ENCODE results near the gene AK1.

AK1 gene

GRCh38 chr9:127875306-127875966 is 2.0 kb downstream of the AK1 start:
- 0 out of 2 replicates have a peak overlapping the region, but pooled peaks have one; percentile 17 for H3K4me3 ChIP-seq (ENCODE audit: low read depth, low read length)
- no peak for TF ChIP-seq CTCF (IDR thresholded peaks at IDR 0.05; ENCODE audit: low read depth, low read length)

GRCh38 chr9:127874301-127875221 is 2.9 kb downstream of the AK1 start:
- no peak overlapping the region for H3K4me3 ChIP-seq (ENCODE audit: low read depth, low read length)
- no peak for TF ChIP-seq CTCF (IDR thresholded peaks at IDR 0.05; ENCODE audit: low read depth, low read length)

GRCh38 chr9:127873886-127874285 is 3.6 kb downstream of the AK1 start:
- no peak for TF ChIP-seq CTCF (IDR thresholded peaks at IDR 0.05; ENCODE audit: low read depth, low read length)
- H3K4me3 ChIP-seq (ENCODE audit: low read depth, low read length) = no peak overlapping the region

GRCh38 chr9:127873223-127873691 is 4.2 kb downstream of the AK1 start:
- no peak overlapping the region for H3K4me3 ChIP-seq (ENCODE audit: low read depth, low read length)
- TF ChIP-seq CTCF (IDR thresholded peaks at IDR 0.05; ENCODE audit: low read depth, low read length) = no peak

GRCh38 chr9:127872369-127873222 is 4.9 kb downstream of the AK1 start:
- TF ChIP-seq CTCF (IDR thresholded peaks at IDR 0.05; ENCODE audit: low read depth, low read length) = no peak
- no peak overlapping the region for H3K4me3 ChIP-seq (ENCODE audit: low read depth, low read length)

GRCh38 chr9:127871531-127871930 is 5.9 kb downstream of the AK1 start:
- H3K4me3 ChIP-seq (ENCODE audit: low read depth, low read length) = no peak overlapping the region
- no peak for TF ChIP-seq CTCF (IDR thresholded peaks at IDR 0.05; ENCODE audit: low read depth, low read length)

Measured in WI38 (cell line).